ENCODE measurements around the gene GPATCH8.

DNA sequence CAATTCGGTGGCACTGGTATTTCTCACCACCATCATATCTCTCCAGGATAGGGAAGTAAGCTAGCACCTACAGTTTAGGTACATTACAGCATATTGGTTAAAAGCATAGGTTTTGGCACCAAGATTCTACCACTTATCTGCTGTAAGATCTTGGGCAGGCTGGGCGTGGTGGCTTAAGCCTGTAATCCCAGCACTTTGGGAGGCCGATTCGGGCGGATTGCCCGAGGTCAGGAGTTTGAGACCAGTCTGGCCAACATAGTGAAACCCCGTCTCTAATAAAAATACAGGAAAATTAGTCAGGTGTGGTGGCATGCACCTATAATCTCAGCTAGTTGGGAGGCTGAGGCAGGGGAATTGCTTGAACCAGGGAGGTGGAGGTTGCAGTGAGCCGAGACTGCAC, 51.4 kb downstream of the GPATCH8 start:
- no peak for TF ChIP-seq ZBTB7A (tag by site-specific recombination; IDR thresholded peaks at IDR 0.05; ENCODE audit: low read depth)
- TF ChIP-seq ZNF701 (tag by site-specific recombination; IDR thresholded peaks at IDR 0.05), result no peak
- no peak for TF ChIP-seq SALL2 (tag by site-specific recombination; IDR thresholded peaks at IDR 0.05; ENCODE audit: borderline replicate concordance)
- TF ChIP-seq ZNF19 (tag by site-specific recombination; IDR thresholded peaks at IDR 0.05; ENCODE audit: low read depth), result no peak
- TF ChIP-seq ZNF629 (tag by site-specific recombination; IDR thresholded peaks at IDR 0.05), result no peak
- TF ChIP-seq, protein P1, sequence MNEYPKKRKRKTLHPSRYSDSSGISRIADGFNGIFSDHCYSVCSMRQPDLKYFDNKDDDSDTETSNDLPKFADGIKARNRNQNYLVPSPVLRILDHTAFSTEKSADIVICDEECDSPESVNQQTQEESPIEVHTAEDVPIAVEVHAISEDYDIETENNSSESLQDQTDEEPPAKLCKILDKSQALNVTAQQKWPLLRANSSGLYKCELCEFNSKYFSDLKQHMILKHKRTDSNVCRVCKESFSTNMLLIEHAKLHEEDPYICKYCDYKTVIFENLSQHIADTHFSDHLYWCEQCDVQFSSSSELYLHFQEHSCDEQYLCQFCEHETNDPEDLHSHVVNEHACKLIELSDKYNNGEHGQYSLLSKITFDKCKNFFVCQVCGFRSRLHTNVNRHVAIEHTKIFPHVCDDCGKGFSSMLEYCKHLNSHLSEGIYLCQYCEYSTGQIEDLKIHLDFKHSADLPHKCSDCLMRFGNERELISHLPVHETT (tag by site-specific recombination; IDR thresholded peaks at IDR 0.05), result no peak
- TF ChIP-seq, protein P2, sequence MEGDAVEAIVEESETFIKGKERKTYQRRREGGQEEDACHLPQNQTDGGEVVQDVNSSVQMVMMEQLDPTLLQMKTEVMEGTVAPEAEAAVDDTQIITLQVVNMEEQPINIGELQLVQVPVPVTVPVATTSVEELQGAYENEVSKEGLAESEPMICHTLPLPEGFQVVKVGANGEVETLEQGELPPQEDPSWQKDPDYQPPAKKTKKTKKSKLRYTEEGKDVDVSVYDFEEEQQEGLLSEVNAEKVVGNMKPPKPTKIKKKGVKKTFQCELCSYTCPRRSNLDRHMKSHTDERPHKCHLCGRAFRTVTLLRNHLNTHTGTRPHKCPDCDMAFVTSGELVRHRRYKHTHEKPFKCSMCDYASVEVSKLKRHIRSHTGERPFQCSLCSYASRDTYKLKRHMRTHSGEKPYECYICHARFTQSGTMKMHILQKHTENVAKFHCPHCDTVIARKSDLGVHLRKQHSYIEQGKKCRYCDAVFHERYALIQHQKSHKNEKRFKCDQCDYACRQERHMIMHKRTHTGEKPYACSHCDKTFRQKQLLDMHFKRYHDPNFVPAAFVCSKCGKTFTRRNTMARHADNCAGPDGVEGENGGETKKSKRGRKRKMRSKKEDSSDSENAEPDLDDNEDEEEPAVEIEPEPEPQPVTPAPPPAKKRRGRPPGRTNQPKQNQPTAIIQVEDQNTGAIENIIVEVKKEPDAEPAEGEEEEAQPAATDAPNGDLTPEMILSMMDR (tag by site-specific recombination; IDR thresholded peaks at IDR 0.05), result no peak
- TF ChIP-seq ZNF341 (tag by site-specific recombination; IDR thresholded peaks at IDR 0.05; ENCODE audit: low read depth), result no peak
- TF ChIP-seq, protein P3, sequence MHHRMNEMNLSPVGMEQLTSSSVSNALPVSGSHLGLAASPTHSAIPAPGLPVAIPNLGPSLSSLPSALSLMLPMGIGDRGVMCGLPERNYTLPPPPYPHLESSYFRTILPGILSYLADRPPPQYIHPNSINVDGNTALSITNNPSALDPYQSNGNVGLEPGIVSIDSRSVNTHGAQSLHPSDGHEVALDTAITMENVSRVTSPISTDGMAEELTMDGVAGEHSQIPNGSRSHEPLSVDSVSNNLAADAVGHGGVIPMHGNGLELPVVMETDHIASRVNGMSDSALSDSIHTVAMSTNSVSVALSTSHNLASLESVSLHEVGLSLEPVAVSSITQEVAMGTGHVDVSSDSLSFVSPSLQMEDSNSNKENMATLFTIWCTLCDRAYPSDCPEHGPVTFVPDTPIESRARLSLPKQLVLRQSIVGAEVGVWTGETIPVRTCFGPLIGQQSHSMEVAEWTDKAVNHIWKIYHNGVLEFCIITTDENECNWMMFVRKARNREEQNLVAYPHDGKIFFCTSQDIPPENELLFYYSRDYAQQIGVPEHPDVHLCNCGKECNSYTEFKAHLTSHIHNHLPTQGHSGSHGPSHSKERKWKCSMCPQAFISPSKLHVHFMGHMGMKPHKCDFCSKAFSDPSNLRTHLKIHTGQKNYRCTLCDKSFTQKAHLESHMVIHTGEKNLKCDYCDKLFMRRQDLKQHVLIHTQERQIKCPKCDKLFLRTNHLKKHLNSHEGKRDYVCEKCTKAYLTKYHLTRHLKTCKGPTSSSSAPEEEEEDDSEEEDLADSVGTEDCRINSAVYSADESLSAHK (tag by site-specific recombination; IDR thresholded peaks at IDR 0.05), result no peak
- no peak for TF ChIP-seq ZNF660 (tag by site-specific recombination; IDR thresholded peaks at IDR 0.05)
- TF ChIP-seq BCL11A (tag by site-specific recombination; IDR thresholded peaks at IDR 0.05; ENCODE audit: low read depth), result no peak
- TF ChIP-seq PRDM1 (tag by site-specific recombination; IDR thresholded peaks at IDR 0.05), result no peak
- TF ChIP-seq REST (tag by site-specific recombination; IDR thresholded peaks at IDR 0.05), result no peak
- no peak for TF ChIP-seq ZNF311 (tag by site-specific recombination; IDR thresholded peaks at IDR 0.05; ENCODE audit: borderline replicate concordance)
